ENCODE measurements around the gene FA2H. TPM values are rescaled to one million over a fixed set of nuclear protein-coding genes. Genes with fewer than 3 reads are reported as not detected.

Gene FA2H
- total RNA-seq, 2 donors from 2014 or later = 0.49 TPM; not detected in 1

DNA sequence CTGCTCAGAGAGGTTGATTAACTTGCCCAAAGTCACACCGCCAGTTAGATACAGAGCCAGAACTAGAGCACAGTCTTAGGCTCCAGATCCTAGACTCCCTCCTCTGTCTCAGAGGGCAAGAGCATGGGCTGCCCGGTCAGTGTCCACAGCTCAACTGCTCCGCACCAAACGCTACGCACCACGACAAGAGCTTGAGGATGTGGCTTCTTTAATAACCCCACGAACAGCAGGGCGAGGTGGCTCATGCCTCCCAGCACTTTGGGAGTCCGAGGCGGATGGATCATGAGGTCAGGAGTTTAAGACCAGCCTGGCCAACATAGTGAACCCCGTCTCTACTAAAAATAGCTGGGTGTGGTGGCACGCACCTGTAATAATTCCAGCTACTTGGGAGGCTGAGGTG lies 21.4 kb downstream of the FA2H start:
- Histone ChIP-seq H3K4me3 (no peak overlapping the region), H3K9me3 (no peaks in the 10 kb centered on the region), H3K27me3 (replicated peaks; ENCODE audit: insufficient read depth) (no peaks in the 10 kb centered on the region), H3K36me3 (no peaks in the 10 kb centered on the region), H3K4me1 (ENCODE audit: control insufficient read depth in 1 of 2, low read depth in 2 of 2) (no peaks in the 10 kb centered on the region), H3K27ac (no peak overlapping the region)
- TF ChIP-seq, protein P1, sequence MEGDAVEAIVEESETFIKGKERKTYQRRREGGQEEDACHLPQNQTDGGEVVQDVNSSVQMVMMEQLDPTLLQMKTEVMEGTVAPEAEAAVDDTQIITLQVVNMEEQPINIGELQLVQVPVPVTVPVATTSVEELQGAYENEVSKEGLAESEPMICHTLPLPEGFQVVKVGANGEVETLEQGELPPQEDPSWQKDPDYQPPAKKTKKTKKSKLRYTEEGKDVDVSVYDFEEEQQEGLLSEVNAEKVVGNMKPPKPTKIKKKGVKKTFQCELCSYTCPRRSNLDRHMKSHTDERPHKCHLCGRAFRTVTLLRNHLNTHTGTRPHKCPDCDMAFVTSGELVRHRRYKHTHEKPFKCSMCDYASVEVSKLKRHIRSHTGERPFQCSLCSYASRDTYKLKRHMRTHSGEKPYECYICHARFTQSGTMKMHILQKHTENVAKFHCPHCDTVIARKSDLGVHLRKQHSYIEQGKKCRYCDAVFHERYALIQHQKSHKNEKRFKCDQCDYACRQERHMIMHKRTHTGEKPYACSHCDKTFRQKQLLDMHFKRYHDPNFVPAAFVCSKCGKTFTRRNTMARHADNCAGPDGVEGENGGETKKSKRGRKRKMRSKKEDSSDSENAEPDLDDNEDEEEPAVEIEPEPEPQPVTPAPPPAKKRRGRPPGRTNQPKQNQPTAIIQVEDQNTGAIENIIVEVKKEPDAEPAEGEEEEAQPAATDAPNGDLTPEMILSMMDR (IDR thresholded peaks at IDR 0.05) = no peak
- DNase-seq (ENCODE audit: low spot score) (no peak), ATAC-seq (ENCODE audit: insufficient number of reproducible peaks, low FRiP score, low read depth) (no peak)

DNA sequence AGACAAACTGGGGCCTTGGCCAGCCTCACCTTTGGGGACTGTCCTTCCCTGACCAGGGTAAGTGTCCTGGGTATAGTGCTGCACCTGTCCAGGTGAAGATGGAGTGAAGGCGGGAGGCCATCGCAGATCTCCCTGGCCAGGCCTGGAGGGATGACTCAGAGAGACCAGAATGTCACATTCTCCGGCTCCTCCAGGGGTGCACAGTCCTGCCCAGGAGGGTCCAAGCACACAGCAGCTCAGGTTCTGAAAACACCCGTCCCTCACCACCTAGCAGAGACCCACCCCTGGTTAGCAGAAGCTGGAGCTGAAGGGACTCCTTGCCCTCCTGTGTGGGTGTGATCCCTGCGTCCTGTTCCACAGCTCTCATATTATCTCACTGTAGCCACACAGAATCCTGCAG lies 21.9 kb downstream of the FA2H start:
- ATAC-seq (ENCODE audit: insufficient number of reproducible peaks, low FRiP score, low read depth) (no peak), DNase-seq (ENCODE audit: low spot score) (no peak)
- TF ChIP-seq, protein P1 (IDR thresholded peaks at IDR 0.05) = no peak
- H3K27ac ChIP-seq = no peak overlapping the region
- no peaks in the 10 kb centered on the region for H3K9me3 ChIP-seq
- no peaks in the 10 kb centered on the region for H3K36me3 ChIP-seq
- H3K27me3 ChIP-seq (replicated peaks; ENCODE audit: insufficient read depth) = no peaks in the 10 kb centered on the region
- no peaks in the 10 kb centered on the region for H3K4me1 ChIP-seq (ENCODE audit: control insufficient read depth in 1 of 2, low read depth in 2 of 2)
- no peak overlapping the region for H3K4me3 ChIP-seq

DNA sequence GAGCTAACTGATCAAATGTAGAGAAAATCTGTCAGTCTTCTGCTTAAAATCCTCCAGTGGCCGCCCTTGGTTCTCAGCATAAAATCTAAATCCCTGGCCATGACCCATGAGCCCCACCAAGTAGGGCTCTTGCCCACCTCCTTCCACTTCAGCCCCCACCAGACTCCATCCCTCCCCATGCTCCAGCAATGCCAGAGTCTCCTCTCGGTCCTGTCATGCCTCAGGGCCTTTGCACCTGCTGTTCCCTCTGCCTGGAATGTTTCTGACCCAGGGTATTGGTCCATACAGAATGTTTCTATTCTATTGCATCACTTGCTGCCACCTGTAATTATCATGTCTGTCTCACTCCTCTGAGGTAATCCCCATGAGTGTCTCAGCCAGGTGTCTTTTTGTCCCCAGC lies 22.4 kb downstream of the FA2H start:
- TF ChIP-seq, protein P1 (IDR thresholded peaks at IDR 0.05) = no peak
- no peak for ATAC-seq (ENCODE audit: insufficient number of reproducible peaks, low FRiP score, low read depth)
- no peak overlapping the region for H3K27ac ChIP-seq

DNA sequence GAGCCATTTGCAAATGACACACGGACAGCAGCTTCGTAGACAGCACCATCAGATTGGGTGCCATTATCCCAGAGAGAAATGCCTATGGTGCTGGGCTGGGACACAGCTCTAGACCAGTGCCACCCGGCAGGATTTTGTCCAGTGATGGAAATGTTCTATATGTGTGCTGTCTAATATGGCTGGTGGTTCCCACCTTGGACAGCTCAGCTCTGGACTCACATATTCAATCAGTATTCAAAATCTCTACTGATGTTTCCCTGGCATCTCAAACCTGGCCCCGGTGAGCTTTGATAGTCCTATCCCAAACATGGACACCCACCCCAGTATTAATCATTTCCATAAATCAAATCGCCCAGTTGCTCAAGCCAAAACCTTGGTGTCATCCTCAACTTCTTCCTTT lies 23.0 kb downstream of the FA2H start:
- no peaks in the 10 kb centered on the region for H3K36me3 ChIP-seq
- DNase-seq (ENCODE audit: low spot score) (no peak), ATAC-seq (ENCODE audit: insufficient number of reproducible peaks, low FRiP score, low read depth) (no peak)
- H3K27me3 ChIP-seq (replicated peaks; ENCODE audit: insufficient read depth) = no peaks in the 10 kb centered on the region
- H3K4me3 ChIP-seq = no peak overlapping the region
- H3K4me1 ChIP-seq (ENCODE audit: control insufficient read depth in 1 of 2, low read depth in 2 of 2) = no peaks in the 10 kb centered on the region
- no peaks in the 10 kb centered on the region for H3K9me3 ChIP-seq
- no peak overlapping the region for H3K27ac ChIP-seq
- TF ChIP-seq, protein P1 (IDR thresholded peaks at IDR 0.05) = no peak

More for the DNA sequence above, 22.4 kb downstream of the FA2H start:
- no peaks in the 10 kb centered on the region for H3K9me3 ChIP-seq
- H3K27me3 ChIP-seq (replicated peaks; ENCODE audit: insufficient read depth) = no peaks in the 10 kb centered on the region
- H3K4me3 ChIP-seq = no peak overlapping the region
- no peaks in the 10 kb centered on the region for H3K36me3 ChIP-seq
- no peak for DNase-seq (ENCODE audit: low spot score)
- no peaks in the 10 kb centered on the region for H3K4me1 ChIP-seq (ENCODE audit: control insufficient read depth in 1 of 2, low read depth in 2 of 2)

DNA sequence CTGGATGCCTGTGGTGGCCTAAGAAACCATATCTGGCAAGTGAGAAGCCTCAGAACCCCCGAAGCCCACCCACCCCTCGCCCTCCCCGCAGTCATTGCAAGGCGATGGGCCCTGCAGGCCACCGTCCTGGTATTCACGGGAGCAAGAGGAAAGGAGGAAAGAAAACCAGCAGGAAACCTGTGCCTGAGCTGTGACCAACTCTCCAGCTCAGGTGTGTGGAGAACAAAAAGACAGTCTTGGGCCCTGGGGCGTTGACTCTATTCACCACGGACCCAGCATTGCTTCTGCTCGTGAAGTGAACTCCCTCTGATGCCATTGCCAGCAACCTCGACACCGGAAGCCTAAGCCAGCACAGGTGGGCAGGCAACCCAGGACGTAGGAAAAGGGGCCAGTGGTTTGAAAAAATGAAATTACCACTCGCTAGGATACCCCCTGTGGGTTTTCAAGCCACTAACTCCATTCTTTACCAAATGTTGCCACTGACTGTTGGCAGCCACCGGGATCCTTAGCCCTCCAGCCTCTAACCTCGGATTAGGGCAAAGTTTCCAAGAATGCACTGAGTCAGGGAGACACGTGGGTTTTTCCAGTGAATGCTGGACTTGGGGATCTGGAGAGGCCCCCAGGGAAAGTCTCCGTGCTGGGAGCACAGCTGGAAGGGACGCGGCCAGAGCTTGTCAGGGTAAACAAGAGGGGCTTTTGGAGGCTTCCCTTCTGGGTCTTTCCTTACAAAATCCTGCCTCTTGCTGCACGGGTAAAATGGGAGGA lies 25.1 kb downstream of the FA2H start:
- no peak overlapping the region for H3K4me3 ChIP-seq
- H3K27ac ChIP-seq = no peak overlapping the region
- TF ChIP-seq, protein P1 (IDR thresholded peaks at IDR 0.05) = no peak

More for the DNA sequence above, 25.1 kb downstream of the FA2H start:
- DNase-seq (ENCODE audit: low spot score) = no peak
- no peak for ATAC-seq (ENCODE audit: insufficient number of reproducible peaks, low FRiP score, low read depth)
- no peaks in the 10 kb centered on the region for H3K27me3 ChIP-seq (replicated peaks; ENCODE audit: insufficient read depth)
- H3K36me3 ChIP-seq = no peaks in the 10 kb centered on the region
- H3K4me1 ChIP-seq (ENCODE audit: control insufficient read depth in 1 of 2, low read depth in 2 of 2) = no peaks in the 10 kb centered on the region
- H3K9me3 ChIP-seq = no peaks in the 10 kb centered on the region
